Vagina (tissue), 2 donors: Measurements from ENCODE around the gene CAMK1G. TPM values are rescaled to one million over a fixed set of nuclear protein-coding genes. Genes with fewer than 3 reads are reported as not detected.

ENCODE experiments used
- DNase-seq, 2 donors: peaks; one replicate each; pipeline ENCODE4 v3.0.0-alpha.2; 2017; ENCODE audit errors: extremely low spot score in 2 of 2
- H3K27ac ChIP-seq: fragments of 200-600 bp; sonication (generic); one replicate; pipeline ENCODE4 v1.5.1; 2019
- H3K27me3 ChIP-seq: fragments of 200-600 bp; sonication (generic); one replicate; pipeline ENCODE4 v1.5.1; 2019
- H3K36me3 ChIP-seq, 2 donors: fragments of 200-600 bp; sonication (generic); one replicate each; pipeline ENCODE4 v1.5.1; 2017 to 2019
- H3K4me1 ChIP-seq: fragments of 200-600 bp; sonication (generic); one replicate; pipeline ENCODE4 v1.5.1; 2019
- H3K4me3 ChIP-seq, 2 donors: fragments of 200-600 bp; sonication (generic); 1 replicate in 1 of 2; 2 replicates in 1 of 2; pipeline ENCODE4 v1.5.1; 2016 to 2019
- H3K9me3 ChIP-seq: fragments of 200-600 bp; sonication (generic); one replicate; pipeline ENCODE4 v1.5.1; 2019
- POLR2A ChIP-seq, 2 donors: fragments of 450-650 bp; IDR thresholded peaks; one replicate each; pipeline ENCODE4 v1.6.1; 2017; ENCODE audit warnings: antibody characterized with exemption in 2 of 2, mild to moderate bottlenecking in 2 of 2, moderate library complexity in 2 of 2
- POLR2AphosphoS5 ChIP-seq, 2 donors: sonication (generic); formaldehyde crosslinking; IDR thresholded peaks; one replicate each; pipeline ENCODE4 v1.9.0; 2017; ENCODE audit warnings: antibody characterized with exemption in 2 of 2, mild to moderate bottlenecking in 2 of 2, low read depth in 1 of 2; ENCODE audit not compliant: insufficient read depth in 1 of 2
- intact Hi-C: fragments of 100-400 bp; cut with DNase I; formaldehyde crosslinking; loops from one replicate; pipeline ENCODE4 v1.15.1; 2023
- total RNA-seq: library from RNA; depleted of rRNA; stranded (reverse); fragments of >200 nt; gene quantifications from one replicate; pipeline ENCODE4 v1.2.3, GENCODE V29; 2016
- TF ChIP-seq, protein P1 (sequence below), 3 experiments: fragments of 450-650 bp in 2 of 3; fragments of 200-600 bp in 1 of 3; sonication (generic) in 1 of 3; IDR thresholded peaks; one replicate each; pipeline ENCODE4 v1.5.1; 2017 to 2019; ENCODE audit warnings: antibody characterized with exemption in 3 of 3, mild to moderate bottlenecking in 2 of 3, moderate library complexity in 2 of 3

Gene CAMK1G
- total RNA-seq, 1 donor from 2014 or later = not detected

- no peak for DNase-seq
- no peaks in the 10 kb centered on the region for H3K36me3 ChIP-seq
- TF ChIP-seq POLR2AphosphoS5 (IDR thresholded peaks at IDR 0.05; ENCODE audit: insufficient read depth in 1 of 2, low read depth in 1 of 2) = no peak
- TF ChIP-seq, protein P1, sequence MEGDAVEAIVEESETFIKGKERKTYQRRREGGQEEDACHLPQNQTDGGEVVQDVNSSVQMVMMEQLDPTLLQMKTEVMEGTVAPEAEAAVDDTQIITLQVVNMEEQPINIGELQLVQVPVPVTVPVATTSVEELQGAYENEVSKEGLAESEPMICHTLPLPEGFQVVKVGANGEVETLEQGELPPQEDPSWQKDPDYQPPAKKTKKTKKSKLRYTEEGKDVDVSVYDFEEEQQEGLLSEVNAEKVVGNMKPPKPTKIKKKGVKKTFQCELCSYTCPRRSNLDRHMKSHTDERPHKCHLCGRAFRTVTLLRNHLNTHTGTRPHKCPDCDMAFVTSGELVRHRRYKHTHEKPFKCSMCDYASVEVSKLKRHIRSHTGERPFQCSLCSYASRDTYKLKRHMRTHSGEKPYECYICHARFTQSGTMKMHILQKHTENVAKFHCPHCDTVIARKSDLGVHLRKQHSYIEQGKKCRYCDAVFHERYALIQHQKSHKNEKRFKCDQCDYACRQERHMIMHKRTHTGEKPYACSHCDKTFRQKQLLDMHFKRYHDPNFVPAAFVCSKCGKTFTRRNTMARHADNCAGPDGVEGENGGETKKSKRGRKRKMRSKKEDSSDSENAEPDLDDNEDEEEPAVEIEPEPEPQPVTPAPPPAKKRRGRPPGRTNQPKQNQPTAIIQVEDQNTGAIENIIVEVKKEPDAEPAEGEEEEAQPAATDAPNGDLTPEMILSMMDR (IDR thresholded peaks at IDR 0.05) = no peak
- no peak for TF ChIP-seq POLR2A (IDR thresholded peaks at IDR 0.05)
- no peak overlapping the region for H3K27ac ChIP-seq
- H3K4me1 ChIP-seq = no peaks in the 10 kb centered on the region
- no peaks in the 10 kb centered on the region for H3K9me3 ChIP-seq
- intact Hi-C loops = no loop called here
- no peaks in the 10 kb centered on the region for H3K27me3 ChIP-seq
- no peak overlapping the region for H3K4me3 ChIP-seq
These were observed 37.0 kb downstream of the CAMK1G start for GRCh38 chr1:209620487-209620884.

DNA sequence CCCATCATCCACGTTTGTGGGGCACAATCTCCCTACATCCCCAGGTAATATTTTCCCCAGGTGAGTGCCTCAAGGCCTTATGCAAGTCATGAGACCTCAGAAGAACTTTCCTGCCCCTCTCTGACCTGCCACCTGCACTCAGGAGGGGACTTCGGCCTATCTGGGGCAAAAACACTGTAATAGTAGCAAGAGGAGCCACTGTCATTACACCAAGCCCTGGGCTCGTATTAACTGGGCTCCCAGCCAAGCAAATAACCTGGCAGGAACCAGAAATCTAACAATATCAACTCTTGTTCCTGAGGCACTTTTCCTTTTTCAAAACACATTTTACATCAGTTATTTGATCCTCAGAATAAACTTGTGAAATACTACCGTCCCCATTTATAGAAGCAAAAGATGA is 37.8 kb downstream of the CAMK1G start:
- DNase-seq = no peak
- intact Hi-C loops = no loop called here
- Histone ChIP-seq H3K4me1 (no peaks in the 10 kb centered on the region), H3K27me3 (no peaks in the 10 kb centered on the region), H3K9me3 (no peaks in the 10 kb centered on the region), H3K36me3 (no peaks in the 10 kb centered on the region), H3K27ac (no peak overlapping the region), H3K4me3 (no peak overlapping the region)
- TF ChIP-seq POLR2A (IDR thresholded peaks at IDR 0.05) = no peak

- H3K4me3 ChIP-seq = no peak overlapping the region
- TF ChIP-seq POLR2AphosphoS5 (IDR thresholded peaks at IDR 0.05; ENCODE audit: insufficient read depth in 1 of 2, low read depth in 1 of 2) (no peak), POLR2A (IDR thresholded peaks at IDR 0.05) (no peak)
- TF ChIP-seq, protein P1 (IDR thresholded peaks at IDR 0.05) = no peak
- no peaks in the 10 kb centered on the region for H3K27me3 ChIP-seq
- no peaks in the 10 kb centered on the region for H3K36me3 ChIP-seq
- no peak for DNase-seq
- H3K9me3 ChIP-seq = no peaks in the 10 kb centered on the region
- intact Hi-C loops = no loop called here
- no peak overlapping the region for H3K27ac ChIP-seq
- no peaks in the 10 kb centered on the region for H3K4me1 ChIP-seq
These were observed 38.5 kb downstream of the CAMK1G start for GRCh38 chr1:209621741-209622655.

- DNase-seq = no peak
- no peaks in the 10 kb centered on the region for H3K36me3 ChIP-seq
- H3K4me1 ChIP-seq = peaks cover 7% of the 10 kb centered on the region
- H3K9me3 ChIP-seq = no peaks in the 10 kb centered on the region
- TF ChIP-seq POLR2AphosphoS5 (IDR thresholded peaks at IDR 0.05; ENCODE audit: insufficient read depth in 1 of 2, low read depth in 1 of 2) (no peak), POLR2A (IDR thresholded peaks at IDR 0.05) (no peak)
- TF ChIP-seq, protein P1 (IDR thresholded peaks at IDR 0.05) = no peak
- no peaks in the 10 kb centered on the region for H3K27me3 ChIP-seq
- no peak overlapping the region for H3K4me3 ChIP-seq
- no peak overlapping the region for H3K27ac ChIP-seq
- intact Hi-C loops = no loop called here
These were observed 39.6 kb downstream of the CAMK1G start for GRCh38 chr1:209622841-209623829.
